Lower leg skin (tissue), 3 donors: Measurements from ENCODE around the gene LYZL1.

Experiments
- POLR2A ChIP-seq, 2 donors: fragments of 450-650 bp; IDR thresholded peaks; one replicate each; pipeline ENCODE4 v1.6.1; 2016 to 2017; ENCODE audit warnings: antibody characterized with exemption in 2 of 2, mild to moderate bottlenecking in 1 of 2, moderate library complexity in 1 of 2
- TF ChIP-seq, protein P1 (sequence below), 3 donors: fragments of 450-650 bp; IDR thresholded peaks; one replicate each; pipeline ENCODE4 v1.5.1; 2016; ENCODE audit warnings: antibody characterized with exemption in 3 of 3, mild to moderate bottlenecking in 3 of 3, moderate library complexity in 2 of 3

DNA sequence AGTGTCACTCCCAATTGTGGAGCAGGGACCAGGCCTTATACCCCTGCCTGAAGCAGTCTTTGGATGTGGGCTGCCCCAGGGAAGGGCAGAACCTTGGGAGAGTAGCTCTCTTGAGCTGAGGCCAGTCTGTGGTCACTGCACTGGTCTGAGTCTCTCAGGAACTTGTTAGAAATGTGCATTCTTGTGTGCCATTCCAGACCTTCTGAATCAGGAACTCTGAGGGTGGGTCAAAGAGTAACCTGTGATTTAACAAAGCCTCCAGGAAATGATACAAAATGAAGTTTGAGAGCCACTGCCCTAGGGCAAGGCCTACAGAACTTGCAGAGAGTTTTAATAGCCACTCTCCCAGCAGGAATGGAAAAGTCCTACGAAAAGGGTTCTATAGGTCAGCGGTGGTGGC lies 68.1 kb downstream of the LYZL1 start:
- TF ChIP-seq, protein P1, sequence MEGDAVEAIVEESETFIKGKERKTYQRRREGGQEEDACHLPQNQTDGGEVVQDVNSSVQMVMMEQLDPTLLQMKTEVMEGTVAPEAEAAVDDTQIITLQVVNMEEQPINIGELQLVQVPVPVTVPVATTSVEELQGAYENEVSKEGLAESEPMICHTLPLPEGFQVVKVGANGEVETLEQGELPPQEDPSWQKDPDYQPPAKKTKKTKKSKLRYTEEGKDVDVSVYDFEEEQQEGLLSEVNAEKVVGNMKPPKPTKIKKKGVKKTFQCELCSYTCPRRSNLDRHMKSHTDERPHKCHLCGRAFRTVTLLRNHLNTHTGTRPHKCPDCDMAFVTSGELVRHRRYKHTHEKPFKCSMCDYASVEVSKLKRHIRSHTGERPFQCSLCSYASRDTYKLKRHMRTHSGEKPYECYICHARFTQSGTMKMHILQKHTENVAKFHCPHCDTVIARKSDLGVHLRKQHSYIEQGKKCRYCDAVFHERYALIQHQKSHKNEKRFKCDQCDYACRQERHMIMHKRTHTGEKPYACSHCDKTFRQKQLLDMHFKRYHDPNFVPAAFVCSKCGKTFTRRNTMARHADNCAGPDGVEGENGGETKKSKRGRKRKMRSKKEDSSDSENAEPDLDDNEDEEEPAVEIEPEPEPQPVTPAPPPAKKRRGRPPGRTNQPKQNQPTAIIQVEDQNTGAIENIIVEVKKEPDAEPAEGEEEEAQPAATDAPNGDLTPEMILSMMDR (IDR thresholded peaks at IDR 0.05), result no peak
- no peak for TF ChIP-seq POLR2A (IDR thresholded peaks at IDR 0.05)
